H1 (cell line): ENCODE results near the gene NCOA1. TPM values are rescaled to one million over a fixed set of nuclear protein-coding genes. Genes with fewer than 3 reads are reported as not detected.

ENCODE experiments used
- CTCF ChIA-PET: fragments of 300-600 bp; sonication (Branson Sonifier 250); formaldehyde crosslinking; loops from one replicate; lab custom pipeline; 2021; ENCODE audit not compliant: partially characterized antibody; lab: Charles Lee
- POLR2A ChIA-PET: fragments of 300-600 bp; sonication (Branson Sonifier 250); formaldehyde crosslinking; loops from one replicate; lab custom pipeline; 2021; ENCODE audit warnings: inconsistent platforms; ENCODE audit not compliant: partially characterized antibody; lab: Charles Lee
- DNase-seq, 2 experiments: peaks; one replicate each; pipeline versions ENCODE4 v3.0.0 to v3.0.0-alpha.2; 2010 to 2022; ENCODE audit warnings: low spot score in 2 of 2, low read depth in 1 of 2, mixed read lengths in 1 of 2
- FAIRE-seq: peaks from 2 replicates; lab custom pipeline; 2011; peaks lifted over from hg19 to GRCh38; lab: Jason Lieb, UNC
- H2AFZ ChIP-seq: 2 replicates; pipeline ENCODE4 v1.8.1; 2012; ENCODE audit warnings: low read length, inconsistent platforms
- H2AK5ac ChIP-seq: 2 replicates; pipeline ENCODE4 v1.6.1; 2013; ENCODE audit warnings: low read depth, low read length
- H2BK120ac ChIP-seq: replicated peaks from 2 replicates; pipeline ENCODE3; 2013; ENCODE audit warnings: low read depth, low read length, inconsistent platforms
- H2BK12ac ChIP-seq: 2 replicates; pipeline ENCODE4 v1.6.1; 2013; ENCODE audit warnings: low read depth, low read length
- H2BK15ac ChIP-seq: 2 replicates; pipeline ENCODE4 v1.6.1; 2013; ENCODE audit warnings: low read length
- H2BK20ac ChIP-seq: 2 replicates; pipeline ENCODE4 v1.6.1; 2013; ENCODE audit warnings: low read length
- H2BK5ac ChIP-seq: 2 replicates; pipeline ENCODE4 v1.6.1; 2013; ENCODE audit warnings: low read depth, low read length
- H3K14ac ChIP-seq: 2 replicates; pipeline ENCODE4 v1.6.1; 2013; ENCODE audit warnings: inconsistent platforms; ENCODE audit not compliant: insufficient read length
- H3K18ac ChIP-seq: 2 replicates; pipeline ENCODE4 v1.6.1; 2013; ENCODE audit warnings: low read length; ENCODE audit errors: extremely low read depth
- H3K23ac ChIP-seq: 2 replicates; pipeline ENCODE4 v1.6.1; 2013; ENCODE audit warnings: inconsistent platforms; ENCODE audit not compliant: insufficient read length
- H3K23me2 ChIP-seq: 2 replicates; pipeline ENCODE4 v1.6.1; 2013; ENCODE audit warnings: low read depth, low read length
- H3K27ac ChIP-seq: 2 replicates; pipeline ENCODE4 v1.6.1; 2011; ENCODE audit warnings: low read depth, low read length, inconsistent platforms
- H3K27me3 ChIP-seq, 4 experiments: replicated peaks in 1 of 4; 1 replicate in 1 of 4; 2 replicates in 3 of 4; pipeline versions ENCODE4 v1.6.1 to v1.8.1; 2011 to 2013; ENCODE audit warnings: low read length in 3 of 4, mild to moderate bottlenecking in 3 of 4, inconsistent platforms in 2 of 4, mixed read lengths in 2 of 4, moderate library complexity in 1 of 4; ENCODE audit not compliant: control insufficient read depth in 3 of 4, insufficient read depth in 3 of 4; ENCODE audit errors: extremely low read depth in 1 of 4
- H3K36me3 ChIP-seq, 4 experiments: 2 replicates each; pipeline versions ENCODE4 v1.6.1 to v1.8.1; 2011 to 2013; ENCODE audit warnings: mild to moderate bottlenecking in 4 of 4, low read length in 3 of 4, moderate library complexity in 2 of 4, control low read depth in 1 of 4, inconsistent platforms in 1 of 4; ENCODE audit not compliant: insufficient read depth in 4 of 4, control insufficient read depth in 2 of 4
- H3K4ac ChIP-seq: replicated peaks from 2 replicates; pipeline ENCODE3; 2013; ENCODE audit warnings: low read length, low read depth, mixed read lengths, inconsistent platforms; ENCODE audit not compliant: insufficient read length
- H3K4me1 ChIP-seq, 4 experiments: replicated peaks in 1 of 4; 1 replicate in 1 of 4; 2 replicates in 3 of 4; pipeline versions ENCODE4 v1.6.1 to v1.8.1; 2011 to 2013; ENCODE audit warnings: low read length in 3 of 4, inconsistent platforms in 2 of 4, mixed read lengths in 1 of 4; ENCODE audit not compliant: insufficient read depth in 4 of 4, control insufficient read depth in 3 of 4
- H3K4me2 ChIP-seq, 2 experiments: 2 replicates each; pipeline versions ENCODE4 v1.6.1 to v1.8.1; 2011 to 2013; ENCODE audit warnings: low read depth in 2 of 2, low read length in 2 of 2, control low read depth in 1 of 2, inconsistent platforms in 1 of 2, mild to moderate bottlenecking in 1 of 2; ENCODE audit not compliant: insufficient read depth in 1 of 2
- H3K4me3 ChIP-seq, 4 experiments: fragments of 200-600, 300-600 bp in 1 of 4; sonication (generic), shearing (Covaris generic), sonication (Bioruptor Twin) in 1 of 4; 2 replicates each; pipeline versions ENCODE4 v1.5.1 to v1.8.1; 2011 to 2016; ENCODE audit warnings: low read length in 4 of 4, low read depth in 3 of 4, control low read depth in 2 of 4, inconsistent platforms in 2 of 4, mild to moderate bottlenecking in 2 of 4, mixed read lengths in 1 of 4, moderate library complexity in 1 of 4; ENCODE audit not compliant: insufficient read depth in 2 of 4; ENCODE audit errors: extremely low read depth in 1 of 4
- H3K56ac ChIP-seq: replicated peaks from 2 replicates; pipeline ENCODE3; 2013; ENCODE audit warnings: low read depth, mild to moderate bottlenecking, mixed read lengths, low read length, inconsistent platforms; ENCODE audit not compliant: insufficient read length
- H3K79me1 ChIP-seq: 2 replicates; pipeline ENCODE4 v1.6.1; 2013; ENCODE audit warnings: low read depth, low read length, control low read depth
- H3K79me2 ChIP-seq, 2 experiments: 2 replicates each; pipeline versions ENCODE4 v1.6.1 to v1.8.1; 2012 to 2013; ENCODE audit warnings: low read length in 2 of 2, mild to moderate bottlenecking in 2 of 2, inconsistent platforms in 1 of 2; ENCODE audit not compliant: insufficient read depth in 2 of 2, control insufficient read depth in 1 of 2
- H3K9ac ChIP-seq, 4 experiments: replicated peaks in 1 of 4; 1 replicate in 1 of 4; 2 replicates in 3 of 4; pipeline versions ENCODE4 v1.6.1 to v1.8.1; 2011 to 2013; ENCODE audit warnings: low read depth in 3 of 4, low read length in 3 of 4, control low read depth in 2 of 4, mild to moderate bottlenecking in 2 of 4, moderate library complexity in 2 of 4, inconsistent platforms in 1 of 4; ENCODE audit errors: extremely low read depth in 1 of 4
- H3K9me3 ChIP-seq, 2 experiments: 2 replicates each; pipeline versions ENCODE4 v1.6.1 to v1.8.1; 2012 to 2013; ENCODE audit warnings: mild to moderate bottlenecking in 2 of 2, moderate library complexity in 2 of 2, control low read depth in 1 of 2, inconsistent platforms in 1 of 2, low read depth in 1 of 2, low read length in 1 of 2, mixed read lengths in 1 of 2; ENCODE audit not compliant: insufficient read depth in 2 of 2
- H4K20me1 ChIP-seq, 2 experiments: replicated peaks in 1 of 2; 2 replicates each; pipeline versions ENCODE3 to v1.8.1; 2011 to 2013; ENCODE audit warnings: inconsistent platforms in 2 of 2, low read length in 2 of 2, mild to moderate bottlenecking in 1 of 2; ENCODE audit not compliant: insufficient read depth in 2 of 2, control insufficient read depth in 1 of 2
- H4K5ac ChIP-seq: 2 replicates; pipeline ENCODE4 v1.6.1; 2013; ENCODE audit warnings: low read length, low read depth, mixed read lengths, inconsistent platforms; ENCODE audit not compliant: insufficient read length
- H4K8ac ChIP-seq: 2 replicates; pipeline ENCODE4 v1.8.0; 2013; ENCODE audit warnings: mild to moderate bottlenecking, moderate library complexity, low read length, inconsistent platforms; ENCODE audit not compliant: insufficient read depth; ENCODE audit errors: extremely low read depth
- H4K91ac ChIP-seq: replicated peaks from 2 replicates; pipeline ENCODE3; 2013; ENCODE audit warnings: low read length, mixed read lengths, inconsistent platforms; ENCODE audit not compliant: insufficient read length
- WGBS, 2 experiments: shearing (Covaris generic) in 1 of 2; methylation state at CpG; one replicate each; pipeline versions ENCODE4 v1.1.6 to v1.1.7; 2013 to 2015; ENCODE audit warnings: low lambda C conversion rate in 2 of 2, mixed read lengths in 2 of 2, inconsistent platforms in 1 of 2, low coverage in 1 of 2, missing lambda C conversion rate in 1 of 2; ENCODE audit not compliant: insufficient replicate concordance in 2 of 2, insufficient coverage in 1 of 2, insufficient read length in 1 of 2; ENCODE audit errors: extremely low coverage in 1 of 2, missing lambda C conversion rate in 1 of 2; 5-methylcytosine and 5-hydroxymethylcytosine counted together
- polyA plus RNA-seq, 7 experiments: library from polyadenylated mRNA; depleted of rRNA in 3 of 7; stranded (reverse) in 5 of 7; unstranded in 2 of 7; fragments of >200 nt in 5 of 7; fragments of 200-250 nt in 2 of 7; gene quantifications; 1 replicate in 5 of 7; 2 replicates in 1 of 7; 4 replicates in 1 of 7; pipeline versions ENCODE4 v1.2.1 to v1.2.3, GENCODE V29; 2011 to 2013; ENCODE audit warnings: missing spikeins in 2 of 7, mixed read lengths in 2 of 7
- total RNA-seq: library from RNA; stranded (reverse); fragmentation: NEBNext Ultra II Directional; extraction: Animal tissue kit (Norgen Biotek cat#: 25700); gene quantifications from 2 replicates; pipeline ENCODE4 v1.2.1, GENCODE V29; 2021

NCOA1 gene
- total and polyA plus RNA-seq, 2 of the 8 experiments (the other 6 are each of a cell fraction or from before 2014, with no cell fraction given): 12.8 to 17.9 TPM

DNA sequence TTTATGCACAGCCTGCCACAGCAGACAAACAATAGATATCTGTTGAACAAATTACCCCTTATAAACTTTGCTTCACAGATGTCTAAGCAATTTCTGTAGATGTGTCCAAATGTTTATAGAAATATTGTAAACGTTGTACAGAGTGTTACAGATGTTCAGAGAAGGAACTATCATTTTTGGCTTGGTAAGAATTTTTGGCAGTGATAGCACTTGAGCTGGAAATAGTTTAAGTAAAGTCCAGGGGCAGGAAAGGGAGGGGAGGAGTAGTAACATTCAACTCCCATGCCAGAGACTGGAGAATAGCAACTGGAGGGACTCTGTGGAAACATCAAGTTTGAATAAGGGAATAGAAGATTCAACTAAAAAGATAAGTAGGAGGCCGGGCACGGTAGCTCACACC is 297.8 kb downstream of the NCOA1 start:
- Histone ChIP-seq H2BK15ac (no peak overlapping the region), H3K79me2 (peaks cover 0 to 3% of the 10 kb centered on the region in 2 experiments; a peak in 3 of 4 replicates), H3K4ac (no peak overlapping the region), H3K27me3 (no peaks in the 10 kb centered on the region), H3K56ac (no peak overlapping the region), H3K36me3 (0 out of 8 replicates have a peak, but pooled peaks cover 0 to 3% (median 0%) of the 10 kb centered on the region in 4 experiments), H3K23me2 (peaks cover 2% of the 10 kb centered on the region; the same call in 1 of the 2 replicates), H2AK5ac (no peak overlapping the region), H2BK12ac (no peak overlapping the region), H3K27ac (no peak overlapping the region), H3K4me2 (no peak overlapping the region), H3K4me3 (no peak overlapping the region), H3K23ac (no peak overlapping the region), H3K4me1 (peaks cover 0 to 5% (median 2%) of the 10 kb centered on the region in 4 experiments; a peak in 3 of 7 replicates), H4K5ac (no peak overlapping the region), H4K91ac (no peak overlapping the region), H2BK5ac (no peak overlapping the region), H3K79me1 (0 out of 2 replicates have a peak, but pooled peaks cover under 1% of the 10 kb centered on the region), H3K14ac (no peak overlapping the region), H2BK20ac (no peak overlapping the region), H4K20me1 (no peaks in the 10 kb centered on the region), H3K18ac (no peak overlapping the region), H3K9me3 (no peaks in the 10 kb centered on the region), H4K8ac (no peak overlapping the region), H2AFZ (no peak overlapping the region), H2BK120ac (no peak overlapping the region), H3K9ac (no peak overlapping the region)
- DNase-seq (no peak), FAIRE-seq (no peak)
- CTCF ChIA-PET: interaction anchor here (0.6 to 1.7 kb wide), 6 partner anchors 30 to 379 kb away, joined by 3 to 5 read pairs (median 4); no protein-coding TSS in a partner anchor
- WGBS, 2 experiments: 57% methylated on average over 3 of the region's 3 CpGs; no CpG with 5 or more reads in 1 of the 2 experiments
- POLR2A ChIA-PET: no interaction called here
